ENCODE data around the gene MYOCOS.

DNA sequence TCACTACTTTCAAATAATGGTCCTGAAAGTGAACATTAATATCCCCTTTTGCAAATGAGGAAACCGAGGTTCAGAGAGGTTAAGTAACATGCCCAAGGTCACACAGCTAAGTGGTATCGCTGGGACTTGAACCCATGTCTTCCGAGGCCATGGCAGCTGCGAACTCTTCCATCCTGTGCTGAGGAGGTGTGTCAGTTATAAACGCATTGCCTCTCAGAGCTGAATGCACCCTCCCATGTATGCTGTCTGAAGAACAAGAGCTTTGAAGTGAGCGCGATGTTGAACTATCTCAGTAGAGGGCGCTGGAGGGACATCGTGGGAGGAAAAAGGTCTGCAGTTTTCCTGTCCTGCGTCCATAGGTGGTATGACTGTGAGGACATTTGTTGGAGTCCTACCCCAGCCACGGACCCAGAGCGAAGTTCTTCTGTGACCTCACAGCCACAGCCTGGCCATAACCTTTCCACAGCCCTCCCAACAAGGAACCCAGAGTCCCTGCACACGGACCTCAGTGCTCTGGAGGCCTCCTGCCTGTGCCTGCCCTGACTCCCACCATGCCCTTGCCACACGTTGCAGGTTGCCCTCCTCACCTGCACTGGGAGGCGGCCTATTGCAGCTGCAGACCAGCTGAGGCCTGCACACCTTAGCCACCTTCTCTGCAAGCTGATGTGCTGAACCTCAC is 22.9 kb downstream of the MYOCOS start:
- TF ChIP-seq, protein P1, sequence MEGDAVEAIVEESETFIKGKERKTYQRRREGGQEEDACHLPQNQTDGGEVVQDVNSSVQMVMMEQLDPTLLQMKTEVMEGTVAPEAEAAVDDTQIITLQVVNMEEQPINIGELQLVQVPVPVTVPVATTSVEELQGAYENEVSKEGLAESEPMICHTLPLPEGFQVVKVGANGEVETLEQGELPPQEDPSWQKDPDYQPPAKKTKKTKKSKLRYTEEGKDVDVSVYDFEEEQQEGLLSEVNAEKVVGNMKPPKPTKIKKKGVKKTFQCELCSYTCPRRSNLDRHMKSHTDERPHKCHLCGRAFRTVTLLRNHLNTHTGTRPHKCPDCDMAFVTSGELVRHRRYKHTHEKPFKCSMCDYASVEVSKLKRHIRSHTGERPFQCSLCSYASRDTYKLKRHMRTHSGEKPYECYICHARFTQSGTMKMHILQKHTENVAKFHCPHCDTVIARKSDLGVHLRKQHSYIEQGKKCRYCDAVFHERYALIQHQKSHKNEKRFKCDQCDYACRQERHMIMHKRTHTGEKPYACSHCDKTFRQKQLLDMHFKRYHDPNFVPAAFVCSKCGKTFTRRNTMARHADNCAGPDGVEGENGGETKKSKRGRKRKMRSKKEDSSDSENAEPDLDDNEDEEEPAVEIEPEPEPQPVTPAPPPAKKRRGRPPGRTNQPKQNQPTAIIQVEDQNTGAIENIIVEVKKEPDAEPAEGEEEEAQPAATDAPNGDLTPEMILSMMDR (conservative IDR thresholded peaks at IDR 0.05 in 1 of 2, IDR thresholded peaks at IDR 0.05 in 1 of 2; ENCODE audit: extremely low read depth in 1 of 2, insufficient read depth in 1 of 2, low read depth in 1 of 2, low read length in 2 of 2), result peak; percentile 87 to 88
- no peak for TF ChIP-seq EZH2 (IDR thresholded peaks at IDR 0.05; ENCODE audit: borderline replicate concordance, low read length)

All from mammary epithelial cell (primary cell).